Transverse colon (tissue), 4 donors: ENCODE data around the gene SNRNP70. TPM values are rescaled to one million over a fixed set of nuclear protein-coding genes. Genes with fewer than 3 reads are reported as not detected.

Experiments used
- DNase-seq: peaks from one replicate; pipeline ENCODE4 v3.0.0-alpha.2; 2019
- H3K27ac ChIP-seq, 4 donors: fragments of 200-600 bp; sonication (generic); 2 replicates each; pipeline ENCODE4 v1.5.1; 2016 to 2018; ENCODE audit warnings: inconsistent platforms in 4 of 4
- H3K27me3 ChIP-seq: fragments of 200-600 bp; sonication (generic); 2 replicates; pipeline ENCODE4 v1.5.1; 2017; ENCODE audit warnings: inconsistent platforms
- H3K36me3 ChIP-seq, 4 donors: fragments of 200-600 bp; sonication (generic); 2 replicates each; pipeline ENCODE4 v1.5.1; 2017 to 2019; ENCODE audit warnings: inconsistent platforms in 4 of 4
- H3K4me1 ChIP-seq, 4 donors: fragments of 200-600 bp; sonication (generic); 2 replicates each; pipeline ENCODE4 v1.5.1; 2017 to 2020; ENCODE audit warnings: inconsistent platforms in 4 of 4
- H3K4me3 ChIP-seq, 4 donors: fragments of 200-600 bp; sonication (generic); 1 replicate in 1 of 4; 2 replicates in 3 of 4; pipeline versions ENCODE4 v1.5.1 to v1.6.1; 2017 to 2019; ENCODE audit warnings: inconsistent platforms in 4 of 4
- H3K9me3 ChIP-seq, 2 donors: fragments of 200-600 bp; sonication (generic); 2 replicates each; pipeline ENCODE4 v1.5.1; 2017 to 2019; ENCODE audit warnings: inconsistent platforms in 2 of 2
- CTCF ChIP-seq, 5 experiments: fragments of 200-600 bp in 3 of 5; fragments of 450-650 bp in 2 of 5; sonication (generic) in 3 of 5; IDR thresholded peaks; 1 replicate in 2 of 5; 2 replicates in 3 of 5; pipeline ENCODE4 v1.5.1; 2016 to 2017; ENCODE audit warnings: antibody characterized with exemption in 5 of 5, inconsistent platforms in 3 of 5, mild to moderate bottlenecking in 2 of 5, moderate library complexity in 1 of 5
- EP300 ChIP-seq: sonication (generic); formaldehyde crosslinking; IDR thresholded peaks from one replicate; pipeline ENCODE4 v1.6.1; 2017; ENCODE audit warnings: antibody characterized with exemption, low read depth
- POLR2A ChIP-seq: fragments of 450-650 bp; IDR thresholded peaks from one replicate; pipeline ENCODE4 v1.6.1; 2016; ENCODE audit warnings: antibody characterized with exemption, mild to moderate bottlenecking, moderate library complexity
- POLR2AphosphoS5 ChIP-seq, 3 donors: sonication (generic); formaldehyde crosslinking; IDR thresholded peaks; one replicate each; pipeline ENCODE4 v1.6.1; 2016; ENCODE audit warnings: antibody characterized with exemption in 3 of 3
- WGBS, 2 donors: methylation state at CpG; one replicate each; pipeline ENCODE4 v1.1.5; 2018; ENCODE audit warnings: low coverage in 1 of 2; 5-methylcytosine and 5-hydroxymethylcytosine counted together
- in situ Hi-C, 4 donors: fragments of 200-750 bp; cut with MboI; loops; one replicate each; pipeline versions ENCODE4 v1.15.0 to v1.15.1; 2017; ENCODE audit warnings: low sequenced_read_pairs in 3 of 4, low pct_ligation_motif_present in 1 of 4, low pct_unique_long_range_greater_than_20kb in 1 of 4
- intact Hi-C: fragments of 100-400 bp; cut with DNase I; formaldehyde crosslinking; loops from one replicate; pipeline ENCODE4 v1.15.1; 2023; ENCODE audit warnings: low total_unique reads
- total RNA-seq, 4 donors: library from RNA; depleted of rRNA; stranded (reverse); fragments of >200 nt; gene quantifications; one replicate each; pipeline ENCODE4 v1.1.0, GENCODE V29; 2016

The SNRNP70 gene
- total RNA-seq, 4 donors from 2014 or later, result 216 to 682 (median 292) TPM

GRCh38 chr19:49086296-49086695 lies 1.0 kb downstream of the SNRNP70 start:
- in situ Hi-C loops (loop anchor here in 2 of 4 donors (10.0 to 25.0 kb wide), 2 partner anchors 119 to 126 kb away; no protein-coding TSS in a partner anchor), intact Hi-C loops (no loop called here)
- Histone ChIP-seq H3K4me1 (peaks cover 13 to 28% (median 22%) of the 10 kb centered on the region in 4 donors), H3K36me3 (peaks cover 0 to 16% (median 8%) of the 10 kb centered on the region in 4 donors), H3K27ac (peak overlapping the region; percentile 90 to 96 (median 94)), H3K9me3 (no peaks in the 10 kb centered on the region), H3K27me3 (no peaks in the 10 kb centered on the region), H3K4me3 (peak overlapping the region; percentile 81 to 100 (median 90))
- no peak for DNase-seq
- no peak for TF ChIP-seq EP300
- TF ChIP-seq CTCF (IDR thresholded peaks at IDR 0.05), result no peak
- TF ChIP-seq POLR2AphosphoS5 (IDR thresholded peaks at IDR 0.05), result no peak
- no peak for TF ChIP-seq POLR2A
- WGBS, 2 donors, result 27 to 33% methylated on average over 3 to 11 of the region's 11 CpGs

GRCh38 chr19:49091391-49092038 lies 6.3 kb downstream of the SNRNP70 start:
- in situ Hi-C loops, result loop anchor here (5.0 to 25.0 kb wide), 4 partner anchors 53 to 131 kb away; no protein-coding TSS in a partner anchor
- Histone ChIP-seq H3K27ac (no peak overlapping the region), H3K27me3 (no peaks in the 10 kb centered on the region), H3K4me3 (no peak overlapping the region), H3K36me3 (peaks cover 0 to 43% (median 21%) of the 10 kb centered on the region in 4 donors), H3K9me3 (no peaks in the 10 kb centered on the region), H3K4me1 (peaks cover 9 to 12% (median 10%) of the 10 kb centered on the region in 4 donors)
- TF ChIP-seq POLR2A, result no peak
- TF ChIP-seq EP300, result no peak
- intact Hi-C loops, result no loop called here
- DNase-seq, result no peak
- 72 to 87% methylated on average over 8 to 17 of the region's 17 CpGs for WGBS, 2 donors

GRCh38 chr19:49092686-49093085 lies 7.4 kb downstream of the SNRNP70 start:
- no peak overlapping the region for H3K27ac ChIP-seq
- 89 to 100% methylated on average over 2 to 6 of the region's 6 CpGs for WGBS, 2 donors
- H3K36me3 ChIP-seq, result peaks cover 0 to 49% (median 22%) of the 10 kb centered on the region in 4 donors
- TF ChIP-seq CTCF (IDR thresholded peaks at IDR 0.05) (no peak), POLR2A (no peak), EP300 (no peak), POLR2AphosphoS5 (IDR thresholded peaks at IDR 0.05) (no peak)
- in situ Hi-C loops (loop anchor here (5.0 to 25.0 kb wide), 4 partner anchors 52 to 130 kb away; no protein-coding TSS in a partner anchor), intact Hi-C loops (no loop called here)
- H3K9me3 ChIP-seq, result no peaks in the 10 kb centered on the region
- no peaks in the 10 kb centered on the region for H3K27me3 ChIP-seq
- no peak overlapping the region for H3K4me3 ChIP-seq
- no peak for DNase-seq
- peaks cover 0 to 4% (median under 1%) of the 10 kb centered on the region in 4 donors for H3K4me1 ChIP-seq

GRCh38 chr19:49094505-49095482 lies 9.5 kb downstream of the SNRNP70 start:
- no peaks in the 10 kb centered on the region for H3K9me3 ChIP-seq
- no peak for TF ChIP-seq POLR2AphosphoS5 (IDR thresholded peaks at IDR 0.05)
- no peak for TF ChIP-seq POLR2A
- no peak for TF ChIP-seq EP300
- TF ChIP-seq CTCF (IDR thresholded peaks at IDR 0.05), result no peak
- no peak overlapping the region for H3K4me3 ChIP-seq
- 79 to 83% methylated on average over 14 to 23 of the region's 23 CpGs for whole genome bisulfite sequencing, 2 donors
- no peak for DNase-seq
- no peak overlapping the region for H3K27ac ChIP-seq
- H3K27me3 ChIP-seq, result no peaks in the 10 kb centered on the region
- peaks cover 0 to 59% (median 29%) of the 10 kb centered on the region in 4 donors for H3K36me3 ChIP-seq
- H3K4me1 ChIP-seq, result peaks cover 0 to 3% (median 0%) of the 10 kb centered on the region in 4 donors
- in situ Hi-C loops, result loop anchor here (5.0 to 25.0 kb wide), 4 partner anchors 50 to 128 kb away; no protein-coding TSS in a partner anchor
- intact Hi-C loops, result loop anchor here (5.0 kb wide), 2 partner anchors 53 to 108 kb away; no protein-coding TSS in a partner anchor
